H4 (cell line): ENCODE measurements around the gene BUD31. TPM values are rescaled to one million over a fixed set of nuclear protein-coding genes. Genes with fewer than 3 reads are reported as not detected.

Experiments used
- DNase-seq: peaks from one replicate; pipeline ENCODE4 v3.0.0-alpha.2; 2015; ENCODE audit warnings: low spot score
- total RNA-seq: library from RNA; depleted of rRNA; stranded (reverse); fragments of >200 nt; shearing (Covaris generic); gene quantifications from 2 replicates; pipeline ENCODE4 v1.2.3, GENCODE V29; 2014

BUD31 gene
- total RNA-seq, 1 experiment from 2014 or later: 186 TPM

DNA sequence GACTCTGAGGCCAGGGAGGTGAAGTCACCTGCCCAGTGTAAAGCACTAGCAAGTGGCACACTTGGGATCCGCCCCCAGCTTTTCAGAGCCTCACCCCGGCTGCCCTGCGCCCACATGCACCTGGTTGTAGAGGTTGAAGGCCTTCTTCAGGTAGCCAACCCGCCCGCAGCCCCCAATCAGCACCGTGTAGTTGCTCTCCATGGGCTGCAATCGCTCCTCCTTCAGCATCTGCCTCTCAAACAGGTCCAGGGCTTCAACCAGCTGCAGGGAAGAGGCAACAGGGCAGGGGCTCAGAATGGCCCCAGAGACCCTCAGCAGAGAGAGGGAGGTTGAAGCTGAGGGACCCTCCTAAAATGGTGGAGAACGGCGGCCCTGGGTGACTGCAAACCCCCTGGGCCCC is 24.4 kb downstream of the BUD31 start:
- no peak for DNase-seq

DNA sequence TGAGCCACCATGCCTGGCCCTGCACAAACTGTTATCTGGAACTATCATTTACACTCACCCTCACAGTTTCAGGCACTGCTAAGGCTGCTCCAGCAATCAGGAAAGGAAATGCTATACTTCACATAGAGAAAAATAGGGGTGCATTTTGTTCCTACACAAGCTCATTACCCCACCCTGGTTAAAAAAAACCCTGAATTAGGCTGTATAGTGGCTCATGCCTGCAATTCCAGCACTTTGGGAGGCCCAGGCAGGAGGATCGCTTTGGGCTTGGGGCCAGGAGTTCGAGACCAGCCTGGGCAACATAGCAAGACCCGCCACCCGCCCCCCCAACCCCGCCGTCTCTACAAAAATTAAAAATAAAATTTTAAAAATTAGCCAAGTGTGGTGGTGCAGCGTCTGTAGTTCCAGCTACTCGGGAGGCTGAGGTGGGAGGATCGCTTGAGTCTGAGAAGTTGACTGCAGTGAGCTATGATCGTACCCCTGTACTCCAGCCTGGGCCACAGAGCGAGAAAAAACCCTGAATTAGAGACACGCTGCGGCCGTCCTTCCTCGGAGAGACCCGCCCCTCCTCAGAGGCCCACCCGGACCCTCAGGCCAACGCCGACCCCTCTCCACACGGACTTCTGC is 29.3 kb downstream of the BUD31 start:
- no peak for DNase-seq

DNA sequence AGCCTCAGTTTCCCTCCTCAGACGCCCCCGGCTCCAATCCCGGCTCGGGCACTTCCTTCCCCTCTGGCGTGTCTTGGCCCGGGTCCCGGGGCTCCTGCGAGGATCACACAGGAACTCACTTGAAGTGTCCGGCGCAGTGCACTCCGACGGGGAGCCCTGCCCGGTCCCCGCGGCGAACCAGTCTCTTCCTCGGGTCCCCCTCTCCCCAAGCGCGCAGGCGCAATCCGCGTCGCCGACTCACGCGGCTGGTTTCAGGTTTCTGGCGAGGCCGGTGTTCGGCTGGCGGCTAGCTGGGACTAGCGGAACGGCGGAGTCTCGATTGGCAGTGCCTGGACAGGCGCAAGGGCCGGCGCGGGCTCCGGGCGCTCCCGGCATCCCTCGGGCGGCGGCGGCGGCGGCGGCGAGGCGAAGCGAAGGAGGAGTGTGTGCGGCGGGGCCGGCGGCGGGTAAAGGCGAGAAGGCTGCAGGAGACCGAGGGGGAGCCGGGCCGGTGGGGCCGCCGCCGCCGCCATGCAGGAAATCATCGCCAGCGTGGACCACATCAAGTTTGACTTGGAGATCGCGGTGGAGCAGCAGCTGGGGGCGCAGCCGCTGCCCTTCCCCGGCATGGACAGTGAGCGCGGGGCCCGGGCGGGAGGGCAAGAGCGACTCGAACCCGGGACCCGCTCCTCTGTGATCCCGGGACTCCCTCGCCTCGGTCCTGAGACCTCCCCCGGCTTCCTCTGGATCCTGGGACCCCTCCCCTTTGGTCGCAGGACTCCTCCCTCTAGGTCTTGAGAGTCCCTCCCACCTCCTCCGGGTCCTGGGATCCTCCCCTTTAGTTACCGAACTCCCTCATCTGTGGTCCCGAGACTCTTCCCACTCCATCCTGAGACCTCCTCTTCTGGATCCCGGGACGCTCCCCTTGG is 30.1 kb downstream of the BUD31 start, which contains the start of the genes CPSF4 and PTCD1:
TSS of gene CPSF4 (plus strand) at position 371 of the 908 bp plus-strand sequence. CDS start at position 511, 140 bp downstream.
TSS of gene PTCD1 (minus strand) at position 226 of the 908 bp plus-strand sequence. CDS start 3,556 bp downstream, outside the sequence.
- DNase-seq: peak; percentile 94

DNA sequence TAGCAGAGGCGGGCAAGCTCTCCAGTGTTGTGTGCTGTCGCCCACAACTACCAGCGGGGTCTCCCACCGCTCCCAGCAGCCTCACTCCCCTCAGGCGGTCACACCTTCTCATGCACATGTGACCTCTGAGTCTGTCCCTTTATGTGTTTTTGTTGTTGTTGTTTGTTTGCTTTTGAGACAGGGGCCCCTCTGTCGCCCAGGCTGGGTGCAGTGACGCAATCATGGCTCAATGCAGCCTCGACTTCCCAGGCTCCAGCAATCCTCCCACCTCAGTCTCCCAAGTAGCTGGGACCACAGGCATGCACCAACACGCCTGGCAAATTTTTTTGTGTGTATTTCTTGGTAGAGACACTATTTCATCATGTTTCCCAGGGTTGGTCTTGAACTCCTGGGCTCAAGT is 31.4 kb downstream of the BUD31 start:
- no peak for DNase-seq

DNA sequence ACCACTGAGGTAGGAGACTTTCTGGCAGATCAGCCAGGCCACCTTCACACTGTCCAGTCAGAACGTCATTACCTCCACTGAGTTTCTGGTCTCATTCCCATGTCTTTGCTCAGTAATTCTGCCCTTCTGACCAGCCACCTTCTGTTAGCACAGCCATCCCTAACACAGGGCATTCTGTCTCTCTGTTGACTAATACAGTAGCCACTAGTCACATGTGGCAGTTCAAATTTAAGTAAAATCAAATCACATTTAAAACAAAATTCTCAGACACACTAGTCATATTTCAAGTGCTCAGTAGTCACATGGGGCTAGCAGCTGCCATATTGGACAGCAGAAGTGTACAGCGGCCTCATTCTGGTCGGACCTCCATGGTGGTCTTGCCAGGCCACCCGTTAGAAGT is 37.3 kb downstream of the BUD31 start:
- no peak for DNase-seq

DNA sequence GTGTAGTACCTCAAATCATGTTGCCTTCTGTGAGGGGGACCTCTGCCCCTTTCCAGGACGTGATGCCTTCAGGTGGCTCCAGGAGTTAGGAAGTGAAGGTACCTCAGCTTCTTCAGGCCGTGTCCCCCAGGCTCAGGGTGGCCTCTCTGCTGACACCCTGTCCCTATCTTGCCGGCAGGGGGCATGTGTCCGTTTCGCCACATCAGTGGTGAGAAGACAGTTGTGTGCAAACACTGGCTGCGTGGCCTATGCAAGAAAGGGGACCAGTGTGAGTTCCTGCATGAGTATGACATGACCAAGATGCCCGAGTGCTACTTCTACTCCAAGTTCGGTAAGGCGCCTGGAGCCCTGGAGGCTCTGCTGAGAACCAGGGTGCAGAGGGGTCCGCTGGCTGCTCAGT is 39.2 kb downstream of the BUD31 start:
- DNase-seq: no peak

DNA sequence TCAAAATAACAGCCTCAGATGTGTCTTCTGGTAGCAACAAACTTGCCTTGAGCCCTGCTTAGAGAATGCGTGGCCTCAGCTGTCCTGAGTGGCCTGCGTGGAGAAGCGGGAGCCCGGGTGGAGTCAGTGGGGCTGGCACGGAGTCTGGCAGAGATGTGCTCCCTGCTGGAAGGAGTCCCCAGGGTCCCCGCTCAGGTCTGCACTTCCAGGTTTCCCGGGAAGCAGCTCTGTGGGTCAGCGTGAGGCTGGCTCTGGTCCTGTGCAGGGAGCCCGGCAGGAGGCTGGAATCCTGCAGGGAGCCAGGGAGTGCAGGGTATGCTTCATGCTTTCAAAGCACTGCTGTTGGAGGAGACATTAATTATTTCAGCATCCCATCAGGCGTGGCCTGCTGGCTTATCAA is 40.1 kb downstream of the BUD31 start:
- DNase-seq: no peak

DNA sequence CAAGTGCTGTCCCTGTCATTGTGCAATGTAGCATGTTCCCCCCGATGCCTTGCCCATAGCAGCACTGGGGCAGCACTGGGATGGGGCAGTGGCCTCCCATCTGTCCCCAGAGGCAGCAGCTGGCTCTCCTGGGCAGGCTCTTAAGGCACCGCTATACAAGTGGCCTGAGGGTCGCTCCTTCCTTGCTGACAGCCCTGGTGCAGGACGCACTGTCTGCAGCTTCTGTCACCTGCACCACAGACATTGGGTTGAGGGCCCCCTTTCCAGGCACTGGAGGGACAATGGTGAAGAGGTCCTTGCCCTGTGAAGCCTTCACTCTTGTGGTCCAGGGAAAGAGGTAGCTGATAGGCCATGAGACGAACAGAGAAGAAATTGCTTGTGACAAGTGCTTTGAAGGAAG is 40.6 kb downstream of the BUD31 start:
- DNase-seq: no peak

DNA sequence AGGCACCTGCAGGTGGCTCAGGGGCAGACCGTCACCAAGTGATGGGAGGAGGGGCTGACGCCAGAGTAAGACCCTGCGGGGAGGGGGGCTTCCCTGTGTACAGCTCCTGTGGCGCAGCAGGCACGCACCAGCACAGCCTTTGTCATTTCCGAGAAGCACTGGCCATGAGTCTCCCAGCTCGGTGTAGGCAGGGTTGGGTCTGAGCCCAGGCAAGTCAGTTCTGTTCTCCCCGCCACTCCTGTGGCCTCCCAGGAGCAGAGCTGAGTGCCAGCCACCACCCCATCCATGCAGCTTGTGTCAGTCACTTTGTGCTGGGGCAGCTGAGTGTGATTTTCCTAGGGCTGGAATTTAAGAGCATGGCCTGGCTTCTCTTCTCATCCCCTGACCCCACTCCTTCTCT is 43.2 kb downstream of the BUD31 start:
- no peak for DNase-seq

DNA sequence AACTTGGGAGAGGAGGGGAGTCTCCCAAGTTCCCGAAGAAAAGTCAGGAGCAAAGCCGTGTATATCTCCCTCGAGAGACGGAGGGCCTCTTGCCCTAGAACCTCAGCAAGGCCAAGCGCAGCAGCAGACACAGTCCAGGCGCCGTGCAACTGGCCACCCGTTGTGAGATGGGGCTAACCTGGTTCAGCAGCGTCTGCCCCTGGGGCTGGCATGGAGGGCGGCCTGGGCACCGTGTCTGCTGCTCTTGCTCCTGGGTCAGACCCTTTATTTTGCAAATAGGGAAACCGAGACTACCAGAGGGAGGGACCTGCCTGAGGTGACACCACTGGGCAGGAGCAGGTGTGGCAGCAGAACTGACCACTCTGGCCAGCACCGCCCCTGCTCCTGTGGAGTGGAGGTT is 43.8 kb downstream of the BUD31 start:
- DNase-seq: no peak

DNA sequence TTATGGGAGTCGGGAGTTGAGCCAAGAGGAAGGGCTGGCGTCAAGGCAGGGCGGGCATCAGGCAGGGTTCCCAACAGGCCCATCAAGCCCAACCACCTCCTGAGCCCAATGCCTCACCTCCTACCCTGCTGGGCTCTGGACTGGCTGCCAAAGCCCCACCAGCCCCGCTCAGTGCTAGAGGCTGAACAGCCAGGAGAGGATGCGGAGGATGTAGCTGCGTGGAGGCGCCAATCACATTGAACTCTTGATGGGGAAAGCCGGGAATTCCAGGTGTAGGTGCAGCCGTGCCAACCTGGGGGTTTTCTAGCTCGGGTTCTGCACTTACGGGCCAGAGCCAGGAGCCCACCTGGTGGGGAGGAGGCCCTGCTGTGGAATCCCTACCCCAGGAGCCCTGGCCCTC is 44.3 kb downstream of the BUD31 start:
- DNase-seq: no peak

DNA sequence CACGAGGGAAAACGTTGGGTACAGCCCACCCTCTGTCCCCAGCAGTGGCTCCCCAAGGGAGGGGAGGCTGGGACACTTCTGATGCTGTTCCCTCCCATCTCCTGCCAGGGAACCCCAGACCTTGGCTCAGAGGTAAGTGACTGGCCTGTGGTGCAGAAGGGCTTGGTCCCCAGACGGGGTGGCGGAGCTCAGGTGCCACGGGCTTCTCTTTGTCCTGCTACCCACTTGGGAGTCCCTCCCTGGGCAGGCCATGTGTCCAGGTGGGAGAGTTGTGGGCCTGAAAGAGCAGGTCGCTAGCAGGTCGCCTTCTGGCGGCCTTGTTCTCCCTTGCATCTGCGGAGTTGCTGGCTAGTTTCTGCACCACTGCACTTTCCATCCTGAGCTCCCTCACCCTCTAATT is 47.1 kb downstream of the BUD31 start:
- no peak for DNase-seq

DNA sequence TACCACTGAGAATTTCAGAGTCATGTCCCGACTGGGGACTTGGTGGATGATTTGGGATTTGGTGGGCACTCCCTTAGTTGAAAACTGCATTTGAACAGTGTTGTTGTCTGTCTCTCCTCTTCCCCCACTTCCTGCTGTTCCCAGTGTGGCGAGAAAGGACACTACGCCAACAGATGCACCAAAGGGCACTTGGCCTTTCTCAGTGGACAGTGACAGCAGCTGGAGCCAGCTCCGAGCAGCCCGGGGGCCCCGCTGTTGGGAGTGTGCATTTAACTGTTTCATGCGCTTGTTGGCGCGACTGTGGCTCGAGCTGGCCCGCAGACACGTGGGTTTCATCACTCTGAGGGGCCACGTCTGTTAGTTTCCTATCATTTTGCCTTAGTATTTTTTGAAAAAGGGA is 47.5 kb downstream of the BUD31 start:
- DNase-seq: no peak

DNA sequence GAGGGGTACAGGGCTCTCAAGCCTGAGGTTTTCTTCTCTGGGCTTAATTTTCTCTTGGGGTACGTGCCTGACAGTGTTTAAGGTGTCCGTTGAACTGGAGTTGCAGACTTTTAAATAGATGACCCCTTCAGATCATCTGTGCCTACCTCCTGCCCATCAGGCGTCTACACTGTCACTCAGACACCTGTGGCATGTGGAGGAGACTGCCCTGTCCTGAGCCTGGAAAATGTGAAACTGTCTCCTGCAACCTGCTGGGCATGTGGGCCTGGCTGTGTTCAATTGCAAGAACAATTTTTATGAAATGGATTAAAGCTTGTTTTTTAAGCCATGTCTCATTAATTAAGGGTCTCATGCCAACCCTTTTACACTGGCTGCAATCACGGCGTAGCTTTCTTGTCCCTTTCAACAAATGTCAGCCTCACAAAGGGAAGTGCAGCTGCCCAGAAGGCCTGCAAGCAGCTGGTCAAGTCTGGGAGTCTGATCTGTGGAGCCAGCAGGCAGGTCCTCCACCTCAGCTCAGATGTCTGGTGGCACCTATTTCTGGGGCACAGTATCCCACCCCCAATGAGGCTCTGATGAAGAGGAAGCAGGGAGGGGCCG is 48.4 kb downstream of the BUD31 start:
- DNase-seq: no peak

DNA sequence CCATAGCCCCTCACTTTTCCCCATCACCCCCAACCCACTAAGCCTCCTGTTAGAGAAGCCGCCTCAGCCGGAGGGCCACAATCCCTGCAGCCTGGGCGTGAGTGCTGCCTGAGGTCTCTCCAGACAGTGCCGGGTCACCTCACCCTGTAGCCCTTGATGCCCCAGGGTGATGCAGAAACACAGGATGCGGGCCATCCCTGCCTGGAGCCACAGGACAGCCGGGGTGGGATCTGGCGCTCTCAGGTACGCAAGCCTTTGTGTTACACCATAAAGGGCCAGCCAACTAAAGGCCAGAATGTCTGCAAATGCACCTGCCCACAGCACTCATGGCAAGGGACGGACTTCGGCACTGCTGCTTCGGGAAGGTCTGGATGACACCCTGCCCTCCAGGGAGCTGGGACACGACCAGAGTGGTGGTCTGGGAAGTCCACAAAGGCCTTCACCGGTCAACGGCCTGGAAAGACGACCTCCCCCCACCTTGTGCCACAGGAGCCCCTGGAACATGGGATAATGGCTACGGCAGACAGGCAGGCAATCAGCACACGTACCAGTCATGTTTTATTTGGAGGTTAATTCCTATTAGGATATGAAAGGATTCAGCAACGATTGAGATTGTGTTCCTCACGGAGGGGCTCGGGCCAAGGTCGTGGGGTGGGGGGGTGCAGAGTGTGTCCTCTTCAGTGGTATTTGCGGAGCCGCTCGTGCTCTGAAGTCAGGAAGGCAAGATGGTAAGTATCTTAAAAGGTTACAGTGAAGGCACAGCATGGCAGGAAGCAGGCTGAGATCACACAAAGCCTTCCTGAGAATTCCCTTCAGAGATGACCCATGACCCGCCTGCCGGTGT is 49.1 kb downstream of the BUD31 start:
- no peak for DNase-seq

DNA sequence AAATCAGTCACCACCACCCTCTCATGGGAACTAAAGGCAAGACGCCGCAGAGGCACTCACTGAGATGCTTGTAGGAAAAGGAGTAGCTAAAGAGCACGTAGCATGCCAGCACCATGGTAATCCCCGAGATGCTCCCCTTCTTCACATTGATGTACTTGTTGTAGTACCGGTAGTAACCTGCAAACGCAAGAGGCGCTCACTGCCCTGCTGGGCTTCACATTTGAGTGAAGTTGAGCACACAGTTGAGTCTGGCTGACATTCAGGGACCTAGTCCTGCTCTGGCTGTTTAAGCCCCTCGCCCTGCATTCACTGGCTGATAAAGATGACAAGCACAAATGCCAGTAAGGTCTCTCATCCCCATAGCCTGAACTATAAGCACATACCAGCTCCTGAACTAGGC is 50.3 kb downstream of the BUD31 start:
- no peak for DNase-seq

DNA sequence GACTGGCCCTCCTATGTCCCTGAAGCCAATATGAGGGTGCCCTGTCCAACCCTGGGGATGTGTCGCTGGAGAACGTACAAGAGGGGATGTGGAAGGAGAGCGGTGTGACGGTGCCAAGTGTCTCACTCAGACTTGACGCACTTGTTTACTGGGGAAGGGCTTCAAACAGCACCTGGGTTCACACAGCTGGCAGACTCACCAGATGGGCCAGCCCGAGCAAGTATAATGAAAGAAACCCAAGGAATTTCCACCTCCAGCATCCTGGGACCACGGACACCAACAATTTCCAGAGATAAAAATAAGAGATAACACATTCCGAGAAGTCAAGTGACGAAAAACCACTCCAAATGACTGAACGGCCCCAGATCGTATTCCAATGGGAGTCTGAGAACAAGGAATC is 51.9 kb downstream of the BUD31 start:
- no peak for DNase-seq

DNA sequence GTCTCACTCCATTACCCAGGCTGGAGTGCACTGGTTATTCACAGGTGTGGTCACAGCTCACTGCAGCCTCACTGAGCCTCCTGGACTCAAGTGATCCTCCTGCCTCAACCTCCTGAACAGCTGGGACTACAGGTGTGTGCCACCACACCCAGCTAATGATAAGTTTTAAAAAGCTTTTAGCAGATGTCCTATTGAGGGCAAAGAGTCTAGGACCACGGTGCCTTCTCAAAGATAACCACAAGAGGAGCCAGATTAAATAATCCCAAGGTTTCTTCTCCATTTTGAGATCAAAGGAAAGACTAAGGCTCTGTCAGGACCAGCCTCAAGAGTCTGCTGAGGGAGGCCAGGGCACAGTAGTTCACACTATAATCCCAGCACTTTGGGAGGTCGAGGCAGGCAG is 52.5 kb downstream of the BUD31 start:
- no peak for DNase-seq

DNA sequence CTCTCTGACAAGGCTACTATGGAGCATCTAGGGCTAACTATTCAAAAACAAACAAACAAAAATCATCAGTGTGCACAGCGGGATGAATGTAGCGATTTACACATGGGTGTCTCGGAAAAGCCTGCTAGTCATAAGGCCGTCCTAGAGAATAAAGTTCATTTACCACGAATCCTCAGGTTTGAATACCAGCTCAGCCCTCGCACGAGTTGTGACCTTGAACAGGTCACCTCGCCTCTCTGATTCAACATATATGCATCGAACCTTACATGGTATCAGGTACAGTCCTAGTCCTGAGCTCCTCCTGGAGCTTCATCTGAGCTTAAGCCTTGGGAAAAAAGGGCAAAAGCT is 56.6 kb downstream of the BUD31 start:
- DNase-seq: no peak

DNA sequence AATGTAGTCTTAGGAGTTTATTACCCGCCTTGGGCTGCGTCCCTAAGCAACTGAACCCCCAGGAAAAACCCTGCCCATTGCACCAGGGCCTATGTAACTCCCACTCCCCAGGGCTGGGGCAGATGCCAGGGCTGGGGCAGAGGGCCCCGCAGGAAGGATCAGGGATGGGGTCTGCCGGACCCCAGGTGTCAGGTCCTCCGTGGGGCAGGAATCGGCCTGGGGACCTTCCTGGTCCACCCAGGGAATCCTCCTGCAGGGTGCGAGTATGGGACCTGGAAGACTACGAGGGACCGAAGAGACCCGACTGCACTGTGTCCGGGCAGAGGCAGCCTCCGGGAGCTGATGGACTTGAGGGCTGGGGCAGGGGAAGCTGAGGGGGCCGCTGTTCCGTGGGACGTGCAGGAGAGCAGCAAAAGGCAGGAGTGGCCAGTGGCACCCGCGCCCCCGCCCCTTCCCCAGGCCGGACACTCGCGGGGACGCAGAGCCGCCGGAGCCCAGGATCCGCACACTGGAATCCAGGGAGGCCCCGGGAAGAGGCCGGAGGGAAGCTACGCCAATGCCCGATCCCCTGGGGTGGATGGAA is 59.7 kb downstream of the BUD31 start:
- DNase-seq: no peak
